ENCODE measurements around the gene TRMT1.

The TRMT1 gene

DNA sequence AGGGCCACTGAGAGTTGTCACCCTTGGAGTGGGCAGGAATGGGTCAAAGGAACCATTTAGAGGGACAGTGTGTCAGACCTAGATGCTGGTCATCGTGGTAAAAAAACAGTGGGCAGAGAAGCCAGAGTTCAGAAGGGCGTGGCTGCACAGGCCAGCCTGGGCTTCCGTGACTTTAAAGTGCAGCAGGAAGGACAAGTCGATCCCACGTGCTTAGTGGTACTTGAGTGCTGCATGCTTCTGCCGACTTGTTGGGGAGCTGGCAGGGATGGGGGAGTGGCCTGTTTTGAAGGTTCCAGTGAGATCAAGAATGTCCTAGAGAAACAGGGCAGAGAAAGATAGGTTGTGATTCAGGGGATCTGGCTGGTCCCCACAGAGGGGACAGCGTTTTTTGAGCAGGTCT lies 30.9 kb downstream of the TRMT1 start:
- Histone ChIP-seq H3K27ac (replicated peaks) (no peak overlapping the region), H3K27me3 (ENCODE audit: insufficient read depth, poor library complexity, severe bottlenecking) (no peaks in the 10 kb centered on the region), H3K4me3 (replicated peaks; ENCODE audit: insufficient read depth, low read length) (no peak overlapping the region)
- TF ChIP-seq, protein P1, sequence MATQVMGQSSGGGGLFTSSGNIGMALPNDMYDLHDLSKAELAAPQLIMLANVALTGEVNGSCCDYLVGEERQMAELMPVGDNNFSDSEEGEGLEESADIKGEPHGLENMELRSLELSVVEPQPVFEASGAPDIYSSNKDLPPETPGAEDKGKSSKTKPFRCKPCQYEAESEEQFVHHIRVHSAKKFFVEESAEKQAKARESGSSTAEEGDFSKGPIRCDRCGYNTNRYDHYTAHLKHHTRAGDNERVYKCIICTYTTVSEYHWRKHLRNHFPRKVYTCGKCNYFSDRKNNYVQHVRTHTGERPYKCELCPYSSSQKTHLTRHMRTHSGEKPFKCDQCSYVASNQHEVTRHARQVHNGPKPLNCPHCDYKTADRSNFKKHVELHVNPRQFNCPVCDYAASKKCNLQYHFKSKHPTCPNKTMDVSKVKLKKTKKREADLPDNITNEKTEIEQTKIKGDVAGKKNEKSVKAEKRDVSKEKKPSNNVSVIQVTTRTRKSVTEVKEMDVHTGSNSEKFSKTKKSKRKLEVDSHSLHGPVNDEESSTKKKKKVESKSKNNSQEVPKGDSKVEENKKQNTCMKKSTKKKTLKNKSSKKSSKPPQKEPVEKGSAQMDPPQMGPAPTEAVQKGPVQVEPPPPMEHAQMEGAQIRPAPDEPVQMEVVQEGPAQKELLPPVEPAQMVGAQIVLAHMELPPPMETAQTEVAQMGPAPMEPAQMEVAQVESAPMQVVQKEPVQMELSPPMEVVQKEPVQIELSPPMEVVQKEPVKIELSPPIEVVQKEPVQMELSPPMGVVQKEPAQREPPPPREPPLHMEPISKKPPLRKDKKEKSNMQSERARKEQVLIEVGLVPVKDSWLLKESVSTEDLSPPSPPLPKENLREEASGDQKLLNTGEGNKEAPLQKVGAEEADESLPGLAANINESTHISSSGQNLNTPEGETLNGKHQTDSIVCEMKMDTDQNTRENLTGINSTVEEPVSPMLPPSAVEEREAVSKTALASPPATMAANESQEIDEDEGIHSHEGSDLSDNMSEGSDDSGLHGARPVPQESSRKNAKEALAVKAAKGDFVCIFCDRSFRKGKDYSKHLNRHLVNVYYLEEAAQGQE (IDR thresholded peaks at IDR 0.05; ENCODE audit: insufficient replicate concordance, low read depth) = no peak
- no peak for TF ChIP-seq SPI1 (IDR thresholded peaks at IDR 0.05; ENCODE audit: borderline replicate concordance, low read depth)
- TF ChIP-seq POLR2AphosphoS5 (IDR thresholded peaks at IDR 0.05; ENCODE audit: low read depth) = no peak
- no peak for TF ChIP-seq GABPA (IDR thresholded peaks at IDR 0.05; ENCODE audit: low read depth)
- TF ChIP-seq, protein P2, sequence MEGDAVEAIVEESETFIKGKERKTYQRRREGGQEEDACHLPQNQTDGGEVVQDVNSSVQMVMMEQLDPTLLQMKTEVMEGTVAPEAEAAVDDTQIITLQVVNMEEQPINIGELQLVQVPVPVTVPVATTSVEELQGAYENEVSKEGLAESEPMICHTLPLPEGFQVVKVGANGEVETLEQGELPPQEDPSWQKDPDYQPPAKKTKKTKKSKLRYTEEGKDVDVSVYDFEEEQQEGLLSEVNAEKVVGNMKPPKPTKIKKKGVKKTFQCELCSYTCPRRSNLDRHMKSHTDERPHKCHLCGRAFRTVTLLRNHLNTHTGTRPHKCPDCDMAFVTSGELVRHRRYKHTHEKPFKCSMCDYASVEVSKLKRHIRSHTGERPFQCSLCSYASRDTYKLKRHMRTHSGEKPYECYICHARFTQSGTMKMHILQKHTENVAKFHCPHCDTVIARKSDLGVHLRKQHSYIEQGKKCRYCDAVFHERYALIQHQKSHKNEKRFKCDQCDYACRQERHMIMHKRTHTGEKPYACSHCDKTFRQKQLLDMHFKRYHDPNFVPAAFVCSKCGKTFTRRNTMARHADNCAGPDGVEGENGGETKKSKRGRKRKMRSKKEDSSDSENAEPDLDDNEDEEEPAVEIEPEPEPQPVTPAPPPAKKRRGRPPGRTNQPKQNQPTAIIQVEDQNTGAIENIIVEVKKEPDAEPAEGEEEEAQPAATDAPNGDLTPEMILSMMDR (IDR thresholded peaks at IDR 0.05; ENCODE audit: insufficient read depth, low read length) = no peak
- no peak for DNase-seq (ENCODE audit: low read depth in 1 of 2, low spot score in 1 of 2)

DNA sequence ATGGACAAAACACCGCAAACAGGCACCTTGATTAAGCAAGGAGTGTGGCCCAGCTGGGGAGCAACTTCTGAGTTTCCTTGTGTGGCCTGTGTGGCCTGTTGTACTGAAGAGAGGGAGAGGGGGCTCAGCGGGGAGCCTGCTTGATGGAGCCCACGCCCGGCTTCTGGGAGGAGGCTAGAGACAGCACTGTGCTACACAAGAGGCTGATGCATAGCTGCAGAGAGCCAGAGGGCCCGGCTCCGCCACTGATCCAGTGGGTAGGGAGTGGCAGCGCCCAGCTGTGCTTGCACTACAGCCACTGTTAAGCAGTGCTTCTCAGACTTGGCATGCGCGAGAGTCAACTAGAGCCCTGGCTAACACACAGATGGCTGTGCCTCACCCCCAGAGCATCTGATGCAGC lies 32.9 kb downstream of the TRMT1 start:
- Histone ChIP-seq H3K27me3 (ENCODE audit: insufficient read depth, poor library complexity, severe bottlenecking) (no peaks in the 10 kb centered on the region), H3K27ac (replicated peaks) (no peak overlapping the region), H3K4me3 (replicated peaks; ENCODE audit: insufficient read depth, low read length) (no peak overlapping the region)
- TF ChIP-seq POLR2AphosphoS5 (IDR thresholded peaks at IDR 0.05; ENCODE audit: low read depth) (no peak), GABPA (IDR thresholded peaks at IDR 0.05; ENCODE audit: low read depth) (no peak), SPI1 (IDR thresholded peaks at IDR 0.05; ENCODE audit: borderline replicate concordance, low read depth) (no peak)
- TF ChIP-seq, protein P2 (IDR thresholded peaks at IDR 0.05; ENCODE audit: insufficient read depth, low read length) = no peak
- TF ChIP-seq, protein P1 (IDR thresholded peaks at IDR 0.05; ENCODE audit: insufficient replicate concordance, low read depth) = no peak
- no peak for DNase-seq (ENCODE audit: low read depth in 1 of 2, low spot score in 1 of 2)

GRCh38 chr19:13083008-13083404 lies 33.5 kb downstream of the TRMT1 start:
- TF ChIP-seq, protein P2 (IDR thresholded peaks at IDR 0.05; ENCODE audit: insufficient read depth, low read length) = no peak
- TF ChIP-seq POLR2AphosphoS5 (IDR thresholded peaks at IDR 0.05; ENCODE audit: low read depth) = no peak
- TF ChIP-seq, protein P1 (IDR thresholded peaks at IDR 0.05; ENCODE audit: insufficient replicate concordance, low read depth) = no peak
- no peak for TF ChIP-seq SPI1 (IDR thresholded peaks at IDR 0.05; ENCODE audit: borderline replicate concordance, low read depth)
- no peak for TF ChIP-seq GABPA (IDR thresholded peaks at IDR 0.05; ENCODE audit: low read depth)
- H3K27ac ChIP-seq (replicated peaks) = no peak overlapping the region
- no peak overlapping the region for H3K4me3 ChIP-seq (replicated peaks; ENCODE audit: insufficient read depth, low read length)
- no peaks in the 10 kb centered on the region for H3K27me3 ChIP-seq (ENCODE audit: insufficient read depth, poor library complexity, severe bottlenecking)
- no peak for DNase-seq (ENCODE audit: low read depth in 1 of 2, low spot score in 1 of 2)

Measured in HL-60 (cell line).